GM23248 (cell line): ENCODE measurements around the gene PSME4. TPM values are rescaled to one million over a fixed set of nuclear protein-coding genes. Genes with fewer than 3 reads are reported as not detected.

ENCODE experiments used
- DNase-seq: peaks from one replicate; pipeline ENCODE4 v3.0.0-alpha.2; 2015
- H2AFZ ChIP-seq: fragments of 200-600 bp; sonication (generic); 2 replicates; pipeline ENCODE4 v1.6.1; 2016; ENCODE audit warnings: antibody characterized with exemption
- H3F3A ChIP-seq: fragments of 200-600 bp; sonication (generic); 2 replicates; pipeline ENCODE4 v1.6.1; 2016; ENCODE audit warnings: mild to moderate bottlenecking, antibody characterized with exemption, mixed run types; ENCODE audit not compliant: insufficient read depth
- H3K27ac ChIP-seq: fragments of 200-600 bp; sonication (generic); 2 replicates; pipeline ENCODE4 v1.5.1; 2016; ENCODE audit warnings: mild to moderate bottlenecking
- H3K27me3 ChIP-seq: fragments of 200-600 bp; sonication (generic); replicated peaks from 2 replicates; pipeline ENCODE4 v1.6.1; 2016; ENCODE audit warnings: mild to moderate bottlenecking; ENCODE audit not compliant: insufficient read depth
- H3K36me3 ChIP-seq: fragments of 200-600 bp; sonication (generic); 2 replicates; pipeline ENCODE4 v1.6.1; 2016; ENCODE audit warnings: low read depth, mild to moderate bottlenecking
- H3K4me1 ChIP-seq: fragments of 200-600 bp; sonication (generic); 2 replicates; pipeline ENCODE4 v1.6.1; 2016; ENCODE audit warnings: mild to moderate bottlenecking; ENCODE audit not compliant: insufficient read depth
- H3K4me2 ChIP-seq: fragments of 200-600 bp; sonication (generic); one replicate; pipeline ENCODE4 v1.6.1; 2016; ENCODE audit warnings: mild to moderate bottlenecking; ENCODE audit not compliant: unreplicated experiment
- H3K4me3 ChIP-seq: fragments of 200-600 bp; sonication (generic); 2 replicates; pipeline ENCODE4 v1.5.1; 2016; ENCODE audit warnings: mild to moderate bottlenecking
- H3K79me2 ChIP-seq: fragments of 200-600 bp; sonication (generic); 2 replicates; pipeline ENCODE4 v1.6.1; 2016; ENCODE audit warnings: mild to moderate bottlenecking; ENCODE audit not compliant: insufficient read depth
- H3K9ac ChIP-seq: fragments of 200-600 bp; sonication (generic); 2 replicates; pipeline ENCODE4 v1.6.1; 2016; ENCODE audit warnings: mild to moderate bottlenecking
- H3K9me2 ChIP-seq: fragments of 200-600 bp; sonication (generic); 2 replicates; pipeline ENCODE4 v1.6.1; 2016; ENCODE audit warnings: mixed run types, mild to moderate bottlenecking, moderate library complexity; ENCODE audit not compliant: insufficient read depth
- H3K9me3 ChIP-seq: fragments of 200-600 bp; sonication (generic); one replicate; pipeline ENCODE4 v1.6.1; 2017; ENCODE audit warnings: low read depth
- H4K20me1 ChIP-seq: fragments of 200-600 bp; sonication (generic); 2 replicates; pipeline ENCODE4 v1.6.0; 2016; ENCODE audit not compliant: insufficient read depth
- EZH2 ChIP-seq: fragments of 200-600 bp; sonication (generic); IDR thresholded peaks from 2 replicates; pipeline ENCODE4 v1.6.1; 2018; ENCODE audit warnings: antibody characterized with exemption, mild to moderate bottlenecking; ENCODE audit not compliant: insufficient read depth, poor library complexity, severe bottlenecking
- EZH2phosphoT487 ChIP-seq: fragments of 200-600 bp; sonication (generic); IDR thresholded peaks from 2 replicates; pipeline ENCODE4 v1.6.1; 2018; ENCODE audit warnings: antibody characterized with exemption, moderate library complexity, mild to moderate bottlenecking, low read depth; ENCODE audit not compliant: insufficient read depth
- WGBS, 2 experiments: methylation state at CpG; one replicate each; pipeline ENCODE4 v1.1.6; 2015 to 2017; ENCODE audit warnings: low lambda C conversion rate in 2 of 2, low coverage in 1 of 2; ENCODE audit errors: missing lambda C conversion rate in 2 of 2; 5-methylcytosine and 5-hydroxymethylcytosine counted together
- in situ Hi-C: fragments of 300-500 bp; cut with MboI; formaldehyde crosslinking; loops from 2 replicates; pipeline ENCODE4 v1.15.0; 2020
- polyA plus RNA-seq: library from polyadenylated mRNA; unstranded; fragments of >200 nt; fragmentation: Nextera tagmentation; extraction: Ambion mirVana; gene quantifications from 2 replicates; pipeline ENCODE4 v1.2.1, GENCODE V29; 2016
- total RNA-seq: library from RNA; depleted of rRNA; stranded (reverse); fragments of >200 nt; shearing (Covaris generic); gene quantifications from 2 replicates; pipeline ENCODE4 v1.2.3, GENCODE V29; 2014

PSME4 gene
- total and polyA plus RNA-seq, 2 experiments from 2014 or later, result 16.2 to 29.3 TPM

GRCh38 chr2:53821810-53822209 lies 149.0 kb downstream of the PSME4 start:
- Histone ChIP-seq H3K4me1 (no peaks in the 10 kb centered on the region), H3K27ac (no peak overlapping the region), H3K4me3 (no peak overlapping the region), H3K4me2 (no peak overlapping the region), H3K27me3 (no peaks in the 10 kb centered on the region), H3K9me3 (no peaks in the 10 kb centered on the region), H3K9ac (no peak overlapping the region), H3K9me2 (no peaks in the 10 kb centered on the region), H3F3A (peaks cover 10% of the 10 kb centered on the region; the same call in 1 of the 2 replicates), H3K36me3 (peaks cover 22% of the 10 kb centered on the region), H2AFZ (no peak overlapping the region), H4K20me1 (no peaks in the 10 kb centered on the region), H3K79me2 (no peaks in the 10 kb centered on the region)
- TF ChIP-seq EZH2phosphoT487 (no peak), EZH2 (no peak)
- WGBS, 2 experiments, result 97 to 99% methylated on average over 6 of the region's 6 CpGs
- in situ Hi-C loops, result no loop called here
- DNase-seq, result no peak

- in situ Hi-C loops, result no loop called here
- no peak for DNase-seq
- H2AFZ ChIP-seq, result no peak overlapping the region
- H3K9me3 ChIP-seq, result no peaks in the 10 kb centered on the region
- no peak overlapping the region for H3K27ac ChIP-seq
- peaks cover 23% of the 10 kb centered on the region for H3K36me3 ChIP-seq
- H3K79me2 ChIP-seq, result no peaks in the 10 kb centered on the region
- TF ChIP-seq EZH2 (no peak), EZH2phosphoT487 (no peak)
- no peaks in the 10 kb centered on the region for H4K20me1 ChIP-seq
- no peaks in the 10 kb centered on the region for H3K4me1 ChIP-seq
- no peak overlapping the region for H3K9ac ChIP-seq
- no peaks in the 10 kb centered on the region for H3K9me2 ChIP-seq
- no peaks in the 10 kb centered on the region for H3K27me3 ChIP-seq
- 0 out of 2 replicates have a peak, but pooled peaks cover under 1% of the 10 kb centered on the region for H3F3A ChIP-seq
- no peak overlapping the region for H3K4me2 ChIP-seq
- H3K4me3 ChIP-seq, result no peak overlapping the region
- WGBS, 2 experiments, result 78 to 86% methylated on average over 4 of the region's 4 CpGs
These were observed 150.1 kb downstream of the PSME4 start for GRCh38 chr2:53820711-53821110.

GRCh38 chr2:53820048-53820447 lies 150.7 kb downstream of the PSME4 start:
- Histone ChIP-seq H3K4me1 (no peaks in the 10 kb centered on the region), H3F3A (no peaks in the 10 kb centered on the region), H2AFZ (no peak overlapping the region), H3K9me3 (no peaks in the 10 kb centered on the region), H3K9ac (no peak overlapping the region), H3K4me3 (no peak overlapping the region), H4K20me1 (no peaks in the 10 kb centered on the region), H3K79me2 (no peaks in the 10 kb centered on the region), H3K27me3 (no peaks in the 10 kb centered on the region), H3K9me2 (no peaks in the 10 kb centered on the region), H3K36me3 (peaks cover 30% of the 10 kb centered on the region), H3K27ac (no peak overlapping the region), H3K4me2 (no peak overlapping the region)
- TF ChIP-seq EZH2phosphoT487 (no peak), EZH2 (no peak)
- WGBS, 2 experiments, result 90 to 96% methylated on average over 9 of the region's 9 CpGs
- in situ Hi-C loops, result no loop called here
- no peak for DNase-seq

GRCh38 chr2:53819634-53820033 lies 151.2 kb downstream of the PSME4 start:
- H3K4me2 ChIP-seq, result no peak overlapping the region
- peaks cover 30% of the 10 kb centered on the region for H3K36me3 ChIP-seq
- H3F3A ChIP-seq, result no peaks in the 10 kb centered on the region
- H3K9me2 ChIP-seq, result no peaks in the 10 kb centered on the region
- no peak overlapping the region for H3K27ac ChIP-seq
- H4K20me1 ChIP-seq, result no peaks in the 10 kb centered on the region
- no peak for TF ChIP-seq EZH2phosphoT487
- TF ChIP-seq EZH2, result no peak
- H3K9me3 ChIP-seq, result no peaks in the 10 kb centered on the region
- 86 to 88% methylated on average over 4 of the region's 4 CpGs for WGBS, 2 experiments
- no peak overlapping the region for H2AFZ ChIP-seq
- H3K4me3 ChIP-seq, result no peak overlapping the region
- H3K4me1 ChIP-seq, result no peaks in the 10 kb centered on the region
- DNase-seq, result no peak
- in situ Hi-C loops, result no loop called here
- H3K9ac ChIP-seq, result no peak overlapping the region
- H3K27me3 ChIP-seq, result no peaks in the 10 kb centered on the region
- H3K79me2 ChIP-seq, result no peaks in the 10 kb centered on the region
